Activated CD8-positive, alpha-beta memory T cell treated with anti-CD3 and anti-CD28 coated beads, Interleukin-2, amount 50 U/mL, for 1 hour (primary cell): ENCODE data around the gene FEM1B.

Source experiments
- DNase-seq: peaks from one replicate; pipeline ENCODE4 v3.0.0-alpha.2; 2020; ENCODE audit errors: extremely low read depth

Gene FEM1B

GRCh38 chr15:68259883-68260282, 17.7 kb upstream of the FEM1B start:
- no peak for DNase-seq

DNA sequence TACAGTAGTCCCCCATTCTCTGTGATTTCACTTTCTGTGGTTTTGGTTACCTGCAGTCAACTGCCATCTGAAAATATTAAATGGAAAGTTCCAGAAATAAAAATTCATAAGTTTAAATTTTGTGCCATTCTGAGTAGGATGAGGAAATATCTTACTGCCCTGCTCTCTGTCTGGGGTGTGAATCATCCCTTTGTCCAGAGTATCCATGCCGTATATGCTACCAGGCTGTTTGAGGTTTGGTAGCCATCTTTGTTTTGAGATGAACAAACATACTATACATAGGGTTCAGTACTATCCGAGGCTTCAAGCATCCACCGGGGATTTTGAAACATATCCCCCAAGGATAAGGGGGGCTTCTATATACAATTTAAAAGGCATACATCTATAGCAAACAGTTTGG, 16.3 kb upstream of the FEM1B start:
- no peak for DNase-seq

- no peak for DNase-seq
These were observed 15.6 kb upstream of the FEM1B start for GRCh38 chr15:68261980-68262379.

GRCh38 chr15:68262514-68263356, 14.8 kb upstream of the FEM1B start:
- DNase-seq: no peak

GRCh38 chr15:68264282-68264681, 13.3 kb upstream of the FEM1B start:
- DNase-seq: no peak

DNA sequence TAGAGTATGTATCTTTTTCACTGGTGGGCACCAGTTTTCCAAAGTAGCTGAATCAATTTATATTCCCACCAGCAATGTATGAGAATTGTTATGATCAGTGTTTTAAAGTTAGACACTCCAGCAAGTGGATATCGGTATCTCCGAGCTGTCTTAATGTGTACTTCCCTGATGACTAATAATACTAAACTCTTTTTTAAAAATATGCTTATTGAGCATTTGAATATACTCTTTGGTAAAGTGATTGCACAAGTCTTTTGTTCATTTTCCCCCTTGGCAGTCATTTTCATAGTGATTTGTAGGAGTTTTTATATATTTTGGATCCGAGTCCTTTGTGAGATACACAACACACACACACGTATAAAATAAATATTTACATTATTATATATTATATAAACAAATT, 12.5 kb upstream of the FEM1B start:
- no peak for DNase-seq

- DNase-seq: no peak
These were observed 11.9 kb upstream of the FEM1B start for GRCh38 chr15:68265674-68266073.

DNA sequence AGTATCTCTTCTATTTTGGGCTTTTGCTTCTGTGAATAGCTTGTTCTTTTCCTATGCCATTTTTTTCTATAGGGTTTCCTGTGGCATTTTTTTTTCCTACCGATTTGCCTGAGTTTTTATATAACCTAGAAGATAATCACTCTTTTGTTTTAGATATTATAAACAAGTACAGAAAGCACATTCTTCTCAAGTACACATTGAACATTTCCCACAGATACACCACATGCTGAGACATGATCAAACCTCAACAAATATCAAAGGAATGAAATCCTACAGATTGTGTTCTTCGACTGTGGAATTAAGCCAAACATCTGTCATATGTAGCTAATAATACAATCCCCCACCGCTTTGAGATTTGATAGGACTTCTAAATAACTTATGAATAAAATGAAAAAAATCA, 9.1 kb upstream of the FEM1B start:
- no peak for DNase-seq

GRCh38 chr15:68271854-68272471, 5.6 kb upstream of the FEM1B start:
- no peak for DNase-seq

- no peak for DNase-seq
These were observed 4.7 kb upstream of the FEM1B start for GRCh38 chr15:68272721-68273271.

GRCh38 chr15:68274201-68274848, 3.2 kb upstream of the FEM1B start:
- no peak for DNase-seq

DNA sequence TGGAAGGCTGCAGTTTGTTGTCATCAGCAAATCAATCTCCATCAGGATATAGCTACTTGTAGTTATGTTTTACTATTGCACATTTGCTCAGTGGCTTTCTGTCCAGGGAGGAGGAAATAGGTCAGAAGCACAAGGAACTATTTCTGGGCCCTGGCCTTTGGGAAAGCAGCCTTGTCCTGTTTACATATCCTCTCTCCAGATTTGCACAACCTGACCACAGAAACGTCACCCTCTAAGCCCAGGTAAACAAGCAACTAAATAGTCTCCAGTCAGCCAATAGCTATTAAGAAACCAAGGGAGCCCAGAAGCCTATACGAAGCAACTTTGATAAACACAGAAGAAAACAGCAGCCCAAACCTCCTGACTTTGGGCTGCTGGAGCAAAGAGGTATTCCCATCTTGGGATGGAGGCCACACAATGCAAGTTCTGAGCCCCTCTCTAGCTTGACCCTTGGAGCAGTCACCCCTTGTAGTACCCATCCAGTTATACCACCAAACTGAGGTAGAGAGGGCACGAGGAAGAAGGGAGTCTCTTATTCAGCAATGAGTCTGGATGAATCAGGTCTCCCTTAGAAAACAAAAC, 2.3 kb upstream of the FEM1B start:
- DNase-seq: no peak

DNA sequence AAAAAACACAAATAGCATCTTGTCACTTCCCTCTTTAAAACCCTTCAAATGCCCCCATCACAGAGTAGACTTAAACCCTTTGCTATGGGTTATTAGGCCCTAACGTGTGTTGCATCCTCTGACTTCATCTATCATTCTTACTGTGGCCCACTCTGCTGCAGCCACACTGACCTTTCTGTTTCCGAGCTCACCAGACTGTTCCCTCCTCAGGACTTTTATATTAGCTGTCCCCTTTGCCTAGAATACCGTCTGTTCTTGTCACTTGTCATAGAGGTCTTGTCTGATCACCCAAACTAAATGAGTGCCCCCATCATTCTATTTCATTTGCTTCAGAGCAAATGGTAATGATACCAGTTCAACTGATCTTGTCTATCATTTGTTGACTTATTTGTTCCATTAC, 877 bp upstream of the FEM1B start:
- no peak for DNase-seq

DNA sequence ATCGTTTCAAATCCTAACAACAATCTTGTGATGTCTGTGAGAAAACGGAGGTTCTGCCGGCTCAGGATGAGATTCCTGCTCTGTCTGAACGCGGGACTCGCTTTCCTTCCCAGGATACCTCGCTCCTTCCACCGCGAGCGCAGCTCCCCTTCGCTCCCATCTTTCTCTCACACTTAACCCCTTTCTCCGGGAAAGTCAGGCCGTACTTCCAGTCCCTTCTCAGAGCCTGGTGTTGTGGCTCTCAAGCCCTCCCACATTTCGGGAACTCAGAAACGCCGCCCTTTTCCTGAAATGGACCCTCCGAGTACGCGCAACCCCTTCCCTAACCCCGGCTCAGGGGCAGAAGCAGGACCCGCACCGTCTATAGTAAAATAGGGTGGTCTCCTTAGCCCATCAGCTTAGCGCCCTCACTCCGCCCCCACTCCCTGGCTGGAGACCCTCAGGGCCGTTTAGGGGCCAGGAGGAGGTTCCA, 378 bp upstream of the FEM1B start:
- DNase-seq: no peak

- DNase-seq: no peak
These were observed 725 bp downstream of the FEM1B start for GRCh38 chr15:68278345-68278594.

- no peak for DNase-seq
These were observed 1.3 kb downstream of the FEM1B start for GRCh38 chr15:68278595-68279405.

- no peak for DNase-seq
These were observed 2.5 kb downstream of the FEM1B start for GRCh38 chr15:68279779-68280753.

GRCh38 chr15:68281008-68281407, 3.5 kb downstream of the FEM1B start:
- no peak for DNase-seq

- DNase-seq: no peak
These were observed 5.9 kb downstream of the FEM1B start for GRCh38 chr15:68283401-68283800.

DNA sequence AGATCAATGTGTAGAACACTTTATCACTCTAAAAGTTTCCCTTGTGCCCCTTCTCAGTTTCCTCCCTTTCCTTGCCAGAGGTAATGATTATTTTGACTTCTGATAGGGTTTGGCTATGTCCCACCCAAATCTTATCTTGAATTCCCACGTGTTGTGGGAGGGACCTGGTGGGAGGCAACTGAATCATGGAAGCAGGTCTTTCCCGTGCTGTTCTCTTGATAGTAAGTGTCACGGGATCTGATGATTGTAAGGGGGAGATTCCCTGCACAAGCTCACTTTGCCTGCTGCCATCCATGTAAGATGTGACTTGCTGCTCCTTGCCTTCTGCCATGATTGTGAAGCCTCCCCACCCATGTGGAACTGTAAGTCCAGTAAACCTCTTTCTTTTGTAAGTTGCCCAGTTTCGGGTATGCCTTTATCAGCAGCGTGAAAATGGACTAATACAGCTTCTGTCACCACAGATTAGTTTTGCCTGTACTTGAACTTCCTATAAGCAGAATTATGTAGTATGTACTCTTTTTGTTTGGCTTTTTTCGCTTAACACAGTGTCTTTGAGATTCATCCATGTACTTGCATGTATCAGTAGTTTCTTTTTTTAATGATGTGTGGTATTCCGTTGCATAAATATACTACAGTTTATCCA, 7.2 kb downstream of the FEM1B start:
- no peak for DNase-seq
